GM18505 (cell line): ENCODE results near the gene CACNG7.

Experiments used
- ATAC-seq: cut with Tn5 transposase; IDR thresholded peaks from one replicate; pipeline ENCODE4 v1.9.1; 2021; ENCODE audit not compliant: unreplicated experiment
- POLR2A ChIP-seq: IDR thresholded peaks from 4 replicates; pipeline ENCODE4 v1.6.1; 2011; ENCODE audit warnings: borderline replicate concordance; ENCODE audit not compliant: insufficient read depth, insufficient read length; ENCODE audit errors: extremely low read depth

The CACNG7 gene

GRCh38 chr19:53981376-53981951, 72.4 kb downstream of the CACNG7 start:
- no peak for ATAC-seq
- TF ChIP-seq POLR2A = no peak

- ATAC-seq = no peak
- no peak for TF ChIP-seq POLR2A
Observed at GRCh38 chr19:53982001-53982451, 72.9 kb downstream of the CACNG7 start.

GRCh38 chr19:53982611-53983010, 73.5 kb downstream of the CACNG7 start:
- no peak for ATAC-seq
- no peak for TF ChIP-seq POLR2A

- TF ChIP-seq POLR2A = no peak
- no peak for ATAC-seq
Observed at GRCh38 chr19:53983457-53984289, 74.6 kb downstream of the CACNG7 start.

GRCh38 chr19:53985863-53986262, 76.8 kb downstream of the CACNG7 start:
- ATAC-seq = no peak

GRCh38 chr19:53988981-53989380, 79.9 kb downstream of the CACNG7 start:
- ATAC-seq = no peak
- no peak for TF ChIP-seq POLR2A

More at GRCh38 chr19:53985863-53986262, 76.8 kb downstream of the CACNG7 start:
- no peak for TF ChIP-seq POLR2A

GRCh38 chr19:53989600-53990533, 80.8 kb downstream of the CACNG7 start:
- no peak for TF ChIP-seq POLR2A
- no peak for ATAC-seq

- ATAC-seq = no peak
Observed at GRCh38 chr19:53991224-53992113, 82.4 kb downstream of the CACNG7 start, which contains the start of gene CACNG6. Gene CACNG6, plus strand, starts transcription at chr19:53991637. Its CDS starts 1,241 bp downstream, at chr19:53992878.

GRCh38 chr19:53992211-53992610, 83.1 kb downstream of the CACNG7 start:
- no peak for ATAC-seq
- TF ChIP-seq POLR2A = no peak

More at GRCh38 chr19:53991224-53992113, 82.4 kb downstream of the CACNG7 start, which contains the start of gene CACNG6:
- no peak for TF ChIP-seq POLR2A

GRCh38 chr19:53992815-53993214, 83.7 kb downstream of the CACNG7 start:
- ATAC-seq = no peak
- TF ChIP-seq POLR2A = no peak

- no peak for TF ChIP-seq POLR2A
- ATAC-seq = no peak
Observed at GRCh38 chr19:53993448-53993847, 84.4 kb downstream of the CACNG7 start.
